Muscle layer of duodenum (tissue), 2 donors: Measurements from ENCODE around the gene LILRB4.
"Not testable (repeated sequence)": the region's sequence is repeated elsewhere in the genome, so short reads cannot be mapped to it uniquely, and the experiment has no call there.

Experiments used
- H3K27ac ChIP-seq: one replicate; pipeline ENCODE4 v1.7.0; 2013; ENCODE audit warnings: mild to moderate bottlenecking, low read length
- H3K27me3 ChIP-seq: one replicate; pipeline ENCODE4 v1.7.0; 2013; ENCODE audit warnings: low read depth, mild to moderate bottlenecking, control low read depth, low read length
- H3K36me3 ChIP-seq, 2 donors: one replicate each; pipeline ENCODE4 v1.7.0; 2013; ENCODE audit warnings: low read length in 2 of 2, control low read depth in 1 of 2, mild to moderate bottlenecking in 1 of 2; ENCODE audit not compliant: insufficient read depth in 2 of 2, control insufficient read depth in 1 of 2
- H3K4me1 ChIP-seq, 2 donors: one replicate each; pipeline ENCODE4 v1.7.0; 2013; ENCODE audit warnings: low read length in 2 of 2, mild to moderate bottlenecking in 2 of 2, control low read depth in 1 of 2, moderate library complexity in 1 of 2; ENCODE audit not compliant: insufficient read depth in 2 of 2, control insufficient read depth in 1 of 2
- H3K4me3 ChIP-seq, 2 donors: one replicate each; pipeline ENCODE4 v1.7.0; 2013; ENCODE audit warnings: low read length in 2 of 2, low read depth in 1 of 2, mild to moderate bottlenecking in 1 of 2
- H3K9me3 ChIP-seq, 2 donors: one replicate each; pipeline ENCODE4 v1.7.0; 2013; ENCODE audit warnings: low read length in 2 of 2, control low read depth in 1 of 2, mild to moderate bottlenecking in 1 of 2; ENCODE audit not compliant: control insufficient read depth in 1 of 2
- donor health status: healthy.

The LILRB4 gene

DNA sequence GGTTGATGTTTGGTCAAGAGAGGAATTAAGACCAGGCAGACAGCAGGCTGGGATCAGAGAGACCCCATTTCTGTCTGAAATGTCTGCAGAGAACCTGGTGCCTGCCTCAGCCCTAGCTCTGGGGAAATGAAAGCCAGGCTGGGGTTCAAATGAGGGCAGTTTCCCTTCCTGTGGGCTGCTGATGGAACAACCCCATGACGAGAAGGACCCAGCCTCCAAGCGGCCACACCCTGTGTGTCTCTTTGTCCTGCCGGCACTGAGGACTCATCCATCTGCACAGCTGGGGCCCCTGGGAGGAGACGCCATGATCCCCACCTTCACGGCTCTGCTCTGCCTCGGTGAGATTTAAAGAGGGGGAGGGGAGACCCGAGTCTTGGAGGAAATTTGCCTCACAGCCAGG is at the start of gene LILRB4:
Gene LILRB4, plus strand, starts transcription at position 256 of the 400 bp plus-strand sequence. Its CDS starts 49 bp downstream, at position 305.
- Histone ChIP-seq H3K27ac (no peak within 1 kb of the TSS), H3K27me3 (no peaks in the 10 kb centered on the region), H3K36me3 (no peaks in the 10 kb centered on the region), H3K9me3 (peaks cover 0 to 3% of the 10 kb centered on the region in 2 donors), H3K4me3 (no peak within 1 kb of the TSS), H3K4me1 (no peaks in the 10 kb centered on the region)

- no peak overlapping the region for H3K4me3 ChIP-seq
- H3K9me3 ChIP-seq: peaks cover 0 to 6% of the 10 kb centered on the region in 2 donors
- H3K4me1 ChIP-seq: no peaks in the 10 kb centered on the region
- H3K27ac ChIP-seq: no peak overlapping the region
- no peaks in the 10 kb centered on the region for H3K36me3 ChIP-seq
- H3K27me3 ChIP-seq: no peaks in the 10 kb centered on the region
Measured at GRCh38 chr19:54614726-54615125, 48.1 kb upstream of the LILRB4 start.

DNA sequence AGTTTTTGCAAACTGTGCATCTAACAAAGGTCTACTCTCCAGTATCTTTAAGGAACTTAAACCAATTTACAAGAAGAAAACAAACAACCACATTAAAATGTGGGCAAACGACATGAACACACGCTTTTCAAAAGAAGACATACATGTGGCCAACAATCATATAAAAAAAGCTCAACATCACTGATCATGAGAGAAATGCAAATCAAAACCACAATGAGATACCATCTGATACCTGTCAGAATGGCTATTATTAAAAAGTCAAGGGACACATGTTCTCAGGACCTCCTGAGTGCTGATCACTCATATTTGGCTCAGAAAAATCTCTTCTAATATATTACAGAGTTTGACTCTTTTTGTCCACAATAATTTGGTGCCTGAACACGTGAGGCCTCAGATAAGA is 46.7 kb upstream of the LILRB4 start:
- Histone ChIP-seq H3K4me1 (no peaks in the 10 kb centered on the region), H3K36me3 (no peaks in the 10 kb centered on the region), H3K27me3 (no peaks in the 10 kb centered on the region), H3K9me3 (peaks cover 0 to 3% of the 10 kb centered on the region in 2 donors), H3K4me3 (no peak overlapping the region), H3K27ac (no peak overlapping the region)

GRCh38 chr19:54616821-54617560 is 45.8 kb upstream of the LILRB4 start:
- Histone ChIP-seq H3K4me1 (no peaks in the 10 kb centered on the region), H3K9me3 (peaks cover 0 to 3% of the 10 kb centered on the region in 2 donors), H3K27ac (no peak overlapping the region), H3K4me3 (no peak overlapping the region), H3K36me3 (no peaks in the 10 kb centered on the region), H3K27me3 (no peaks in the 10 kb centered on the region)

DNA sequence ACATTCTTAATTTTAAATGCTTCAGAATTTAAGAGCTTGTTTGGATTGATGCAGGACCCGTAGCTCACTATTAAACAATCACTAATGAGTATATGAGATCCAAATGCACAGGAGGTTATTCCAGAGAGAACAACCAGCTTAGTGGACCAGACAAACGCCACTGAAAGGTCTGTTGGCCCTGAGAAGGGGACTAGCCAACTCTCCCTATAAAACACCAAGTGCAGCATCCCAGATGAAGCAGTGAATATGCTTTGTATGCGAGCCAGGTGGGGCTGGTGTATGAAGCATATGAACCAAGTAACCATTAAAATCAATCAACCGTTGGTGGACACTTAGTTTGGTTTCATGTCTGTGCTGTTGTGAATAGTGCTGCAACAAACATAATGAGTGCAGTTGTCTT is 42.3 kb upstream of the LILRB4 start:
- no peaks in the 10 kb centered on the region for H3K4me1 ChIP-seq
- H3K36me3 ChIP-seq: no peaks in the 10 kb centered on the region
- no peak overlapping the region for H3K4me3 ChIP-seq
- H3K27me3 ChIP-seq: no peaks in the 10 kb centered on the region
- no peak overlapping the region for H3K27ac ChIP-seq
- no peaks in the 10 kb centered on the region for H3K9me3 ChIP-seq

DNA sequence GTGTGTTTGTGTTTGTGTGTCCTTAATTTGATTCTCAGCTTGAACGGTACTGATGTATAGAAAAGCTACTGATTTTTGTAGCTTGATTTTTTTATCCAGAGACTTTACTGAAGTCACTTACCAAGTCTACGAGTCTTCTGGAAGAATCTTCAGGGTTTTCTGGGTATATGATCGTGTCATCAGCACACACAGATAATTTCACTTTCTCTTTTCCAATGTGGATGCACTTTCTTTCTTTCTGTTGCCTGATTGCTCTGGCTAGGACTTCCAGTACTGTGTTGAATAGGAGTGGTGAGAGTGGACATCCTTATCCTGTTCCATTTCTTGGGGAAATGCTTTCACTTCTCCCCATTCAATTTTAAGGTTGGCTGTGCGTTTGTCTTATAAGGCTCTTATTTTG is 40.4 kb upstream of the LILRB4 start:
- Histone ChIP-seq H3K4me1 (no peaks in the 10 kb centered on the region), H3K27ac (no peak overlapping the region), H3K27me3 (no peaks in the 10 kb centered on the region), H3K4me3 (no peak overlapping the region), H3K36me3 (no peaks in the 10 kb centered on the region), H3K9me3 (peaks cover 0 to 4% of the 10 kb centered on the region in 2 donors)

- not testable (repeated sequence) for H3K27ac ChIP-seq, H3K27me3 ChIP-seq, H3K36me3 ChIP-seq, H3K9me3 ChIP-seq, H3K4me1 ChIP-seq, H3K4me3 ChIP-seq
Measured at GRCh38 chr19:54624234-54624633, 38.6 kb upstream of the LILRB4 start.

GRCh38 chr19:54624934-54625730 is 37.7 kb upstream of the LILRB4 start:
- H3K4me3 ChIP-seq, H3K4me1 ChIP-seq, H3K27ac ChIP-seq: not testable (repeated sequence)

DNA sequence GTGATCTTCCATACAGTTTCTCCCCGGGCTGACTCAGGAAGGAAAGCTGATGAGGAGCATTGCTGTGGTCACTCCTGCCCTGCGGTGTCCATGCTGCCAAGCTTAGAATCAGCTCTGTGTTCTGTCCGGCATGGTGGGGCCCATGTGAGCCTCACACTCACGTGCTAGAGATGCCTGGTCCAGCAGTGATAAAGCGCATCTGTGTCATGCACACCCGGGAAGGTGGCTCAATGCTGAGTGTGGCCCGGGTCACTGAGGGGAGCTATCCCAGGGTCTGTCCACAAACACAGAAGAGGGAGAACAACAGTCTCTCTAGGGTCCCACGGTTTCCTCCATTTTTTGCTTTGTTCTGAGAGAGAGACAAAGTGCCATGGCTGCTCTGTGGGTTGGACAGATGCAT is 36.0 kb upstream of the LILRB4 start:
- no peaks in the 10 kb centered on the region for H3K4me1 ChIP-seq
- no peak overlapping the region for H3K27ac ChIP-seq
- no peaks in the 10 kb centered on the region for H3K36me3 ChIP-seq
- H3K9me3 ChIP-seq: peaks cover 0 to 4% of the 10 kb centered on the region in 2 donors
- no peak overlapping the region for H3K4me3 ChIP-seq
- H3K27me3 ChIP-seq: no peaks in the 10 kb centered on the region

More at GRCh38 chr19:54624934-54625730, 37.7 kb upstream of the LILRB4 start:
- H3K9me3 ChIP-seq, H3K27me3 ChIP-seq, H3K36me3 ChIP-seq: not testable (repeated sequence)

DNA sequence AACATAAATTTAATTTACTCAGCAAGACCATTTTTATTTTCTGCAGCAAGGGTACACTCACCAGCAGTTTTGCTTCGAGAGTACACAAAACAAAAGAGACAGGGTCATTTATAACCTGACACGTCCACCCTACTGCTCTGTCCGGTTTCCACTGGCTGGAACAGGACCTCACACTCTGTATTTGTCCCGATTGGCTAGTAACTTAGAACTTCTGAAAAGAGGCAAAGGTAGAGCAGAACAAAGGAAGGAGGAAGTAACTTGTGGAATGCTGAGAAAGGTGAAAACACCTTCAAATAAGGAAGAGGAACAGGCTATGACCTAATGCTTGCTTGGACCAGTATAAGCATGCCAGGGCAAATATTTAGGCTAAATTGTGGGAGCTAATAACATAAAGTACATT is 34.9 kb upstream of the LILRB4 start:
- H3K4me1 ChIP-seq, H3K27me3 ChIP-seq, H3K27ac ChIP-seq, H3K36me3 ChIP-seq, H3K4me3 ChIP-seq, H3K9me3 ChIP-seq: not testable (repeated sequence)

GRCh38 chr19:54630262-54630661 is 32.5 kb upstream of the LILRB4 start, which contains the start of gene LILRB1:
Gene LILRB1 (plus strand): TSS chr19:54630484. CDS start chr19:54631074, 590 bp downstream.
- H3K27me3 ChIP-seq, H3K4me3 ChIP-seq, H3K27ac ChIP-seq, H3K36me3 ChIP-seq, H3K4me1 ChIP-seq, H3K9me3 ChIP-seq: not testable (repeated sequence)
